DMS53 (cell line): ENCODE measurements around the gene CDH26.

ENCODE experiments used
- DNase-seq: peaks from one replicate; lab custom pipeline; 2025; lab: John Stamatoyannopoulos, UW

CDH26 gene

DNA sequence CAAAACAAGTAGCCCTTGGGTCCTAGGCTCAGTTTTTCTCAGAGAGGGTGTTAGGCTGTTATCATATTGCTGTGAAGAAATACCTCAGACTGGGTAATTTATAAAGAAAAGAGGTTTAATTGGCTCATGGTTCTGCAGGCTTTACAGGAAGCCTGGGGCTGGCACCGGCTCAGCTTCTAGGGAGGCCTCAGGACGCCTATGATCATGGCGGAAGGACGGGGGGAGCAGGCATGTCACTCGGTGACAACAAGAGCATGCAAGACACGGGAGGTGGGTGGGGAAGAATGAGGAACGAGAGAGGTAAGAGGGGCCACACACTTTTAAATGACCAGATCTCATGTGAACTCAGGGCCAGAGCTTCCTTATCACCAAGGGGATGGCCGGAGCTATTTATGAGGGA, 26.9 kb downstream of the CDH26 start:
- no peak for DNase-seq

DNA sequence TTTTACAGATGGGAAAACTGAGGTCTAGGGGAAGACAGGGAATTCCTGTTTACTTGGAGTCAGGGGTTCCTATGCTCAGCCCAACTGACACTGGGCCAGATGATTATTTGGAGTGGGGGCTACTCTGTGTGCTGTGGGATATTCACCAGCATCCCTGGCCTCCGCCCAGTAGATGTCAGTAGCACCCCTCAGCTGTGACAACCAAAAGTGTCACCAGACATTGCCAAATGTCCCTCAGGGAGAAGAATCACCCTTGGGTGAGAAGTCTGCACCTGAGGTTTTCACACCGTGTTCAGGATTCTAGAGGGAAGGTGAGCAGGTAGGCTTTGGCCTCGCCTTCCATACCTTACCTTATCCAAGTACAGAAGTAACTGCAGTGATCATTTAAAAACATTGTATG, 27.6 kb downstream of the CDH26 start:
- DNase-seq = peak; percentile 55

DNA sequence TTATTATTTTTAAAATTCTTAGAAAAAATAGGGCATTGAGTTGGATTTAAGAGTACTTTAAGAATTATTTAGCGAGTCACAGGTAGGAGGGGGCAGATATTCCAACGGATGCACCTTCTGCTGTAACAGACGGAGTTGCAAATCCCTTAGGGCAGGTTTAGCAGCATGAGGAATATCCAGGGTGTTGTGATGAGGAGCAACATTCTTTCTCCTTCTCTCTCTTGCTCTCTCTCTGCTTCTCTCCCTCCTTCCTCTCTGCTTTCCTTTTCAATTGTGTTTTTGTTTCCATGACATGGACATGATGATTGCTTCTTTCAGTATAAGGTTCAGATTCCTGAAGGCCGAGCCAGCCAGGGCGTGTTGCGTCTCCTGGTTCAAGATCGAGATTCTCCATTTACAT, 28.9 kb downstream of the CDH26 start:
- no peak for DNase-seq

DNA sequence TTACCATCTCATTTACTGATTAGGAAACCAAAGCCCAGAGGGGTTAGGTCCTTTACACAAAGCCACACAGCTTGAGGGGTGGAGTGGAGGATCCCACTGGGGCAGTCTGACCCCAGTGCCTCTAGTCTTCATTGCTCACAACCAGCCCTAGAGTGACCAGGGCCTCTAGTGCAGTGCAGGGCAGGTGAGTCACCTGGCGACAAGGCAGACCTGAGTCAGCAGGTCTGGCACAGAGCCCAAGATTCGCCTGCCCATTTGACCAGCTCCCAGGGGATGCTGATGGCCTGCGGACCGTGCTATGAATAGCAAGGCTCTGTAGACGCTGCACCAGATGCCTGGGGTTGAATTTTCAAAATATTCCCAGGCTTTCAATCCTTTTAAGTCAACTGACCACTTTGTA, 29.9 kb downstream of the CDH26 start:
- peak; percentile 97 for DNase-seq

DNA sequence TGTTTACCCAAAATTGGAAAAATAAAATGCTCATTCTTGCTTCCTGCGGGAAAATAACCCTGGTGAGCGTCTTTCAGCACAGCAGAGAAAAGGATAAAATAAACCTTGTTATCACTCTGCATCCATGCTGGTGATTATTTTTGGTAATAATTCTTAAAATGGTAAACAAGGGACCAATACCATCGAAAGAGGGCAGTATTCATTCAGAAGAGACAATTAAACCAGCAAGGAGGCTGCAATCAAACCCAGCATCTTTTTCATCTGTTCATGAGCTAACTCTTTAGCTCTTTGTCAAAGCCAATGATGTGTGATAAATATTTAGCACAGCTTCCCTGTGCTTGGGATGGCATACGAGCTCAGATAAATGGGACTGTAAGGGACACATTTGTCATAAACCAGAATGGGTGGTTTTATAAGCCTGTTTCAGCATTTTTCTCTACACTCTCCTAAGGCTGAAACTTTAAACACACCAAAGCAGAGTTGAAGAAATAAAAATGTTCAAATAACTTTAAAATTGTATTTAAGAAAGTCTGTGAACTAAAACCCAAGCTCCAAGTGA, 34.4 kb downstream of the CDH26 start:
- peak; percentile 73 for DNase-seq

DNA sequence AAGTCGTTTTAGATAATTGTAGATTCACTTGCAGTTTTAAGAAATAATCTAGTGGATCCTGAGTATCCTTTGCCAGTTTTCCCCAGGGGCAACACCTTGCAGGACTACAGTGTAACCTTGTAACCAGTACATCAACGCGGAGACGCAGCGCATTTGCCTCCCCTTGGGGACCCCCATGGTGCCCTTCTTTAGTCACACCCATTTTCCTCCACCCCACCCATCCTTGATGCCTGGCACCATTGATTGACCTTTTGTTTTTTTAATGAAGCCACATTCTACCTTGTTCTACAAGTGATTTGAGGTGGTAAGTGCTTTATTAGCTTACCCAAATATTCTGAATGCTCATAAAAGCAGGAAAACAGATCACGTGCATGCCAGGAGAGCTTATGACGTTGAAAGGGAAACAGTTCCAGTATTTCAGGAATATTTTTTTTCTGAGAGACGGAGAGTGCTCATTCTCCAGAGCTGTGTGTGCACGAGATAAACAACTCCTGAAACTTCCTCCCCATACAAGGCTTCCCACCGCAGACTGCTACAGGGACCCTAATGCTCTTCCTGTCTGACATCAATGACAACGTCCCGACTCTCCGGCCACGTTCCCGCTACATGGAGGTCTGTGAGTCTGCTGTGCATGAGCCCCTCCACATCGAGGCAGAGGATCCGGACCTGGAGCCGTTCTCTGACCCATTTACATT, 35.7 kb downstream of the CDH26 start:
- DNase-seq = peak; percentile 81

DNA sequence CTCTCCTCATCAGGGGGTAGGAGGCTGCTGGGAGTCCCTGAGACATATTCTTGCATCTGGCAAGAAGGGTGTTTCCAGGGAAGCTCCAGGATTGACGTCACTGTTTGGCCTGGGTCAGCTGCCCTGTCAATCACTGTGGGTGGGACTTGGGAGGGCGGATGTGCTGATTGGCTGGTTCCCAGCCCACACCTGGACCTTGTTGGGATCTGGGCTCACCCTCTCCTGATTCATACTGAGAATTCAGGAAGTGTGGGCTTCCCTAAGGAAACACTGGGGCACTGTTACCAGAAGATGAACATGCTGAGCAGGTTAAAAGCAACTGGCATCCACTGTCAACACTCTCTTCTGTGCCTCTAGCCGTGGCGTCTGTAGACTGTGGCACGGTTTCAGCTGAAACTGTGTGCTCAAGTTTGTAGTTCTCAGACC, 36.5 kb downstream of the CDH26 start:
- peak; percentile 97 for DNase-seq

DNA sequence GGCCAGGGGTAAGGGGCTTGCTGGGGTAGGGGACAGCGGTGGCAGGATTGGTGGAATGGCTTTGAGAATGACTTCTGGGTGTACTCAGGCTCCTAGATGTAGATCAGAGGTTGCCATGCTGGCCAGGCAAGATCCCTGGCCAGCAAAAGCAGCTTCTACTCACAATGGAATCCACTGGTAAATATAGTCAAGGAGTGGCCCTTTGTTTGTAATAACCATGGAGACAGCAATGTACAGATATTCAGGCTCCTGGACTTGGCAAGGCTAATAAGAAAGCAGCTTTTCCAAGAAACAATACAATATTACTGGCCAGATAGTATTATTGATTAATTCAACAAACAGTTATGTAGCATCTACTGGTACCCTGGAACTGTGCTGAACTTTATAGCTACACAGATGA, 37.9 kb downstream of the CDH26 start:
- DNase-seq = peak; percentile 40

DNA sequence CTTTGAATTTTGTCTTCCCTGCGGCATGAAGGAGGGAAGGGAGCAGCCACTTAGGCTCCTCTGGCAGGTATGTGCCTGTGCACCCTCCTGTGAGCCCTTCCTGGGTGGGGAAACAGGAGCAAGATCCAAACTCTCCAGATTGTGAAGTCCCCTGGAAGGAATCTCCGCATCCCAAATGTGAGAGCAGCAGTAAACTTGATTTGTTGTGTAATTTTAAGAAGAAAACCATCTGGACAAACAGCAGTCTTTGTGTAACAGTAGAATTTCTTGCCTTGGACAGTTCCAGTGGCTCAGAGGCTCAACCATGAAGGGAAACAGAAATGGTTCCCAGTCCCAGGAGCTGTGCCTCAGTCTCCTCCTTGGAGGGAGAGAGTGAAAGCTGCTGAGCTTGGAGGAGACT, 39.7 kb downstream of the CDH26 start:
- no peak for DNase-seq

DNA sequence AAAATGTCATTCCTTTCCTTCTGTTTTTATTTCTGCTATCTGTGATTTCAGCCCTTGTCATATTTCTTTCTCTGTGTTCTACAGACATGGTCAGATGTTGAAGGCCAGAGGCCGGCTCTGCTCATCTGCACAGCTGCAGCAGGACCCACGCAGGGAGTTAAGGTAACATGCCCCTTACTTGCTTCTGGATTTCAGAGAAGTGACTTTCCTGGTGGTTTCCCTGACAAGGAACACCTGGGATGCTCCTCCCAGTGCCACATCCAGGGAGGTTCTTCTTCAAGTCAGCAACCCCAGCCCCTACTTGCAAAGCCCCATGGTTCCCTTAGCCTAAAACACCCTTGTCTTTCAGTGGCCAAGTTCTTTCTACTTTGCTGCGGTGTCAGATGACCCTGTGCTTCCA, 41.3 kb downstream of the CDH26 start:
- no peak for DNase-seq

DNA sequence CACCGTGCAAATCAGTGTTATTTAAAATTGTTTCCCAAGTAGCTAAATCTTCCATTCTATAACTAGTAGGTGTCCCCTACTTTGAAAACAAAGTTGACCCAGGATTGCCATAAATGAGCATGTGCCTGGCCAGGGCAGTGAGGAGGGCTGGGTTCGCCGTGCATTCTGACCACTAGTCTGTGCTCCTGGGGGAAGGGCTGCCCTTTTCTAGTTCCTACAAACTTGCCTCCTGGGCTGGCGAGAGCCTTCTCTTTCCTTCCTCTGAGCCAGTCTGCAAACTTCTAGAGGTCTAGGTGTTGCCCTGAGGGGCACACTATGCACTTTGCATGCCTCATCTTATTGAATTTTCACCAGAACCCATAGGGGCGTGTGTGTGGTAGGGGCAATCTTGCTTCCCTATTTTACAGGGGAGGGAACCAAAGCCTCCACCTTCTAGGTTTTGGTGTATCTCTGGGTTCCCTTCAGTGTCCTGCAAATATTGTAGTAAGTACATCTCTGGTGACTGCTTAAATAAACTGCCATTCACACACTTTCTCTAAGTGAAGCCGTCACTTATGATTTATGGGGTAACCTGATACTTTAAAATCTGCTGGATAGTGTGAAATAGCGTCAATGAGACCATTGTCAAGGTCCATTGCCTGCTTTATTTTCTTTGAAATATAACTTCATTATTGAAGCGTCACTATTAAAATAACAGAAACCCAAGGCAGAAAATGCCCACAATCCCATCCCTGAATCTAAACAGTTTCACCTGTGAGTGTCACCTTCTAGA, 42.2 kb downstream of the CDH26 start:
- DNase-seq = peak; percentile 81

DNA sequence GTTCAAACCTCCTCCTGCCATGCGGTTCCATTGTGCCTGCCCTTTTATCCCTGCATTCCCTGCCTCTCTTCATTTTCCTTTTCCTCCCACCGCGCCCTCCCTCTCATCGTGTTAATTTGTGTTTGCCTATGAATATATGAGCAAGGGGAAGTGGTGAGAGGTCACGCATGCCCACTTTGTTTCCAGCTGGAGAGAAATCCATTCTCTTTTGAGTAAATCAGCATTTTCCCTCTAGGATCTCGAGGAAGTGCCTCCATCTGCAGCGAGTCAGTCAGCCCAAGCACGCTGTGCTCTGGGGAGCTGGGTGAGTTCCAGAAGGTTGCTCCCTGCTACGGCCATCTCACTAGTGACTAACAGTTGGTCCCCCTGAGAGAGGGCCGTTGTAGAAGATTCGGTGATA, 42.9 kb downstream of the CDH26 start:
- DNase-seq = no peak

DNA sequence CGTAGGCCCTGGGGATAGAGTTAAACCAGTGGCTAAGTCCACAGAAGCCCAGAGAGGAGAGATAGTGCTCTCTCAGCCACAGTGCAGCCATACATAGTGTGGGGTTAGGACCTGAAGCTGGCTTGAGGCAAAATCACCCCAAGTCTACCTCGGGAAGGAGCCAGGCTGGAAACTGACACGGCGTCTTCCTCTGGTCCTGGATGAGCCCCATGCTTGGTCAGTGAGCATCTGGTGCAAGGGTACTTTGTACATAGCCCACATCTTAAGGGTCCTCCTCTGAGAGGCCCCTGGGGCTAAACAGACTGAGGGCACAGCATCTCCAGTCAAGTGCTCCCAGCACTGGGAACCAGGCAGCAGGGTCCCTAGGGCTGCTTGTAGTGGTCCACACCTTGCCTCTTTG, 45.6 kb downstream of the CDH26 start:
- no peak for DNase-seq

DNA sequence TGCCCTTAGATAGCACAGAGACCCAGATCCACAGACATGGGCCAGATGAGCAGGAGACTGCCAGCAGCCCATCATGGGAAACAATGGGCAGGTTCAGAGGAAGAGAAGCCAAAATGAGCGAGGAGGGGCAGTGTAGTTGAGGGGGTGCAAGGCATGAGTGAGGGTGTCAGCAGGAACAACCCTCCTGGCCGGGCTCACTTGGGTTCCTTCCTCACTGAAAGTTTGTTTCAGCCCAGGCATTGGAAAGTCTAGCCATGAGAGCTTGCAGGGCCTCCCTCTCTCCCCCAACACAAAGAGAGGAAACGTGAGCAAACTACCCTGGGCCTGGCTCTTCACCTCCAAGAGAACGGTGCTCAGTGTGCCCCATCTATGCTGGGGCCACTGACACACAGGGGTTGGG, 48.0 kb downstream of the CDH26 start:
- DNase-seq = no peak

DNA sequence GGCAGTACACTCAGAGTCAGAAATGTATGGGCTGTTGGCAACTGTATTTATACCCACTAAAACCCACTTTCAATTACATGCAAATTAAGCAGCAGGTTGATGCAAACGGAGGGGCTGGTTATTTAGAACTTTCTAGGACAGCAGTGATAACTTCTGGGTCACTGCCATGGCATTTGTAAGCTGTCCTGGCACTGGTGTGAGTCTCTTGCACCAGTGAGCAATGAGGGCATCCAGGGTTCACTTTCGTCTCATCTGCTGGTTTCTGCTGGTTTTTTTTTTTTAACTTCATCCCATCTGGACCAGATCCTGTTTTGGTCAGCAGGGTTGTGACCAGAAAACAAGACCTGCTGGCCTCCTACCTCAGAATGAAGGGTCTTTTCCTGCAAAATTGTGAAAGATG, 49.2 kb downstream of the CDH26 start:
- no peak for DNase-seq

DNA sequence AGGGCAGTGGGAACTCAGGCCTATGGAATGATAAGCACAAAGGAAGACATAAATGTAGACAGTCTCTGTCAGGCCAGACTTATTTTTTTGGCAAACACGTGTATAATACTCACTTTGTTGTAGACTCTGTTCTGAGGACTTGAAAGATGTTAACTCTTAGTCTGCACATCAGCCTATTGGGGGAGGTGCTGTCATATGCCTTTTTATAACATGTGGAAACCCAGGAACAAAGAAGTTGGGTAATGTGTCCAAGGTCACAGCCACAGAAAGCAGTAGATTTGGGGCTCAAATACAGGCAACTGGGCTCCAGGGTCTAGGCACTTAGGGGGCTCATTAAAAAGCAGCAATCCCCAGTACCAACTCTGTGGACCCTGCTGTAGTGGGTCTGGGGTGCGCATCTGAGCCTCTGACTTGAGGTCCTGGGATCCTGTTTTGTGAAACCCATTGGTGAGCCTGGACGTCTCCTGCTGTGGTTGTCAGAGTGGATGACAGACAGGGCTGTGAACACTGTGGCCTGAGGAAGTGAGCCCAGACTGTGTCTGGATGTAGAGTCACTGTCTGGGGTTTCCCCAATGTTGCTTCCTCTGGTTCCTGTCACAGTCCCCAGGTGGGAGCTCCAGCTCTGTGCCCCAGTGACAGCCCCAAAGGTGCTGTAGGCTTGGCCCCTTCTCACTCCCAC, 50.0 kb downstream of the CDH26 start:
- no peak for DNase-seq

DNA sequence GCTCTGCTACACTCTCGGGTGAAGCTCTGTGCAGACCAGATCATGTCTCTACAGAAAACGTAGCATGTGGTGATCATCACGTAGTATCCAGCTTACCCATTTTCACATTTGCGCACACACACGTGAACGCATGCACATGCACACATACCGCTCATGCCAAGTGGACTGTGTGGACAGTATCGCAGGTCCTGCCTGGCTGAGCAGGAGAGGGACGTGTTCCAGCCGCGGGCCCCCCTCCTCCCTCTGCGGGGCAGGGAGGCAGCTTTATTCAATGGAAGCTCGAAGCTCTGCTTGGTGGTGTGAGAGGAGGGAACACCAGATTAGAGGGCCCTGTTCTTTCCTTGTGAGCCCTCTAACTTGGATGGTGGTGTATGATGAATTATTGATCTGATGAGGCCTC, 51.1 kb downstream of the CDH26 start:
- no peak for DNase-seq

DNA sequence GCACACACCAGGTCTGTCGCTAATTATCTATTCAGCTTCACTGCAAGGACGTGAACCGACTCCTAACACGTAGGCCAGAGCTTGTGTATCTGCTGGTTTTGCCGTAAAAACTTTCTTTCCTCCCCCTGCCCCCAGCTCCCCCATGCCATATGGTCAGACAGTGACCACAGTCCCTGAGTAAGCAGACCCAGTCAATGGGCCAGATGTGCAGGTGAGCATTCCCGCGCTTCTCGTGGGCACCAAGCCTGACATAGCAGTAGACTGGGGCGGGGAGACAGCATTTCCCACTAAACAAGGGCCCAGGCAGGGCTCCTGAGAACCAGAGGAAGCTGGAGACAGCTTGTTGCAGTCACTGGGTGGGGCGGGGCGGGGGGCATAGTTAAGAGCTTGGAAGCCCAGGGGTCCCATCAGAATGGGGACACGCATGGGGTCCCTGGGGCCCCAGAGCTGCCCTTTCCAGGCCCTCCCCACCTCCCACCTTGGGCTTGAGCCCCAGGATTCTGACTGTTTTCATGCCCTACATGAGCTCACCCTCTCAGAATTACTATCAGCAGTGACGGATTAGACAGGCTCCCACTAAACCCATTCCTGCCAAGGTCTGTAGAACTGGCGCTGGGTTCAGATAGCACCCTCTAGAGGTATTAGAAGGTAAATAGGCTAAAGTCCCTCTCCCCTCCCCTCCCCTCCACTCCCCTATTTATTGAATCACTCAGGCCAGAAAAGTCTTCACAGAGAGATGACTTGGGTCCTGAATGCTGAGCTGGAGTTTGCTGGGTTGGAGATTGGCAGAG, 51.8 kb downstream of the CDH26 start:
- DNase-seq = peak; percentile 47

DNA sequence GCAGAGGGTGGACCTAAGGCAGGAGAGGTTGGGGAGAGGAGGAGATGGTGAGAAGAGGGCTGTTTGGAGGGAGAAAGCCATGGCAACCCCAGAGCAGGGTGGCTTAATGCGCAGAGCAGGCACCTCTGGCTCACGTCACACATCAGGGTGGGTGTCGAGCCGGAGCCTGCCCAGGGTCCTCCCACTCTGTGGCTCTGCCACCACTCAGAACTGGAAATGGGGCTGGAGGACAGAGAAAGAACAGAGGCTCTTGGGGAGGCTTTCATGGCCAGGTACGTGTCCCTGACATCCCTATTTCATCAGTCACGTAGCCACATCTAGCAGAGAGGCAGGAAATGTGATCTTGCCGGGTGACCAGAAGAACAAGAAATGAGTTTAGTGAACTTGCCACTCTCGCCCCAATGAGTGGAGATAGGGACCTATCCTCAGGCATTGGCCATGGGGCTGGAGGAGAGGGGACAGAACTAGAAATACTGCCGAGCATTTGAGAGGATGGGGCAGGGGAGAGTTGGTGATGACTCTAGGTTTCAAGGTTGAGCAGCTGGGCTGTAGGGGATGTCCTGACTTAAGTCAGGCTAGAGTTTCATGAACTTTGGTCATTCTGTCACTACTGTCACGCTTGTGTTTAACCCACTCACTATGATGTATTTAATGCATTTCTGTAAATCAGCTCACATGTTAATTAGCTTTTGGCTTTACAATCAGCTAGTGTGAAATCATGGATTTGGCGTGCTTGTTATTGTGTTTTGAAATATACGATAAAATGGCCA, 52.7 kb downstream of the CDH26 start:
- DNase-seq = no peak

DNA sequence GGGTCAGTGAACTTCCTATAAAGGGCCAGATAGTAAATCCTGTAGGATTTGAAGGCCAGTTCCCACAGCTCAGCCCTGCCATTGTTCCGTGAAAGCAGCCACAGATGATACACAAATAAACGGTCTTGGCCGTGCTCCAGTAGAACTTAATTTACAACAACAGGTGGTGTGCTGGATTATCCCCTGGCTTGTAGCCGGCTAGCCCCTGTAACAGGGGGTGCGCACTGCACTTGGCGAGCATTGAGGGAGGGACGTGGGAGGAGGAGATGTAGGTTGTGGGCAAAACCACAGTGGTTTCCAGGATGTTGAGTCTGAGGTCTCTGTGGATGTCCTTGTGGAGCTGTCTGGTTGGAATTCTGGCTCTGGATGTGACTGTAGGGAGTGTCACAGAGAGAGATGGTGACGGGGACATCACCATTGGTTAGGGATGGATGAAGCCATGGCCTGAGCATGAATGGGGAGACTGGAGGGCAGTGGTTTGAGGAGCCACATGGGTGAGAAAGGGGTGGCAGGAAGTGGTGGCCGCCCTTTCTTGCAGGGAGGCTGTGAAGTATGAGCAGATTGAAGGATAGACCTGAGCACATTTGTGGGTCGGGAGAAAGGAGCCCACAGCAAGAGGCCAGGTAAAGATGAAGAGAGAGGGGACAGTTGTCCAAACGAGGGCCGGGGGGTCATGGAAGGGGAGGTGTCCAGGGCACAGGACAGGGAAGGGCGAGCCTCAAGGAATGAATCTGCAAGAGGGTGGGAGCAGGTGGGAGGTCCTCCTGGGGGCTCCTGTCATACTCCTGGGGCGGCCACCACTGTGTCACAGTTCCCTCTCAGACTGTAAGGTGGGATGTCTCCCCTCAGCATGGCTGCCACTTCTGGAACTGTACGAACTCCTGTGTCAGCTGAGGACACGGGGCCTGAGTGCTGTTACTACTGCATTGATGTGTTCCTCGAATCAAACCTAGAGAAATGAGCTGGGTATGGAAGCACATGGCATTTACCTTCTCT, 53.6 kb downstream of the CDH26 start:
- DNase-seq = no peak
